GM12801 (cell line): ENCODE data around the gene NAV3.

Experiments used
- TF ChIP-seq, protein P1 (sequence below): IDR thresholded peaks from one replicate; pipeline ENCODE4 v1.5.1; 2011; ENCODE audit warnings: control low read depth; ENCODE audit not compliant: insufficient read length; ENCODE audit errors: extremely low read depth

The NAV3 gene

DNA sequence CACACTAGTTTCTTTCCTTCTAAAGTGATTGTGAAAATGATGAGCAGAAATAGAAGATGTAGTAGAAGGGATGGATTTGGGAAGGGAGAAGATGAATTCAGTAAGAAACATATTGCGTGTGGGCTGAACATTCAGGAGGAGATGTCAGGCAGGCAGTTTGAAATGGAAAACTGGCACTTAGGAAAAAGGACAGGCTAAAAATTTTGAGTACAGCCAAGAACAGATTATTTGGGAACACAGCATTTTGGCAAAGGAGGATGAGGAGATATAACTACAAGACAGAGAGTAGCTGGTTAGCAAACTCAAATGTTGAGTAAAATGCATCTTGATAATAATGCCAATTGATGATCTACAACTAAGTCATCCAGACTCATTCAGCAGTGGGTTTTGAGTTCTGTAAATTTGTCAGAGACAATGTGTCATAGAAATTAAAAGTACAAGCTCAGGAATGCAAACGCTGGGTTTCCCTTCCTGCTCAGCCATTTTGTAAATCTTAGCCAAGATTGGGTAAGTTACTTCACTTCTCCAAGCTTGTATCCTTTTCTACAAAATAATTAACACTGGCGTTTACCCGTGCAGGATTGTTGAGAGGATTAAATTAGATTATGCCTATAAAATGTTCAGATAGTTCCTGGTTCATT, 255.0 kb downstream of the NAV3 start:
- TF ChIP-seq, protein P1, sequence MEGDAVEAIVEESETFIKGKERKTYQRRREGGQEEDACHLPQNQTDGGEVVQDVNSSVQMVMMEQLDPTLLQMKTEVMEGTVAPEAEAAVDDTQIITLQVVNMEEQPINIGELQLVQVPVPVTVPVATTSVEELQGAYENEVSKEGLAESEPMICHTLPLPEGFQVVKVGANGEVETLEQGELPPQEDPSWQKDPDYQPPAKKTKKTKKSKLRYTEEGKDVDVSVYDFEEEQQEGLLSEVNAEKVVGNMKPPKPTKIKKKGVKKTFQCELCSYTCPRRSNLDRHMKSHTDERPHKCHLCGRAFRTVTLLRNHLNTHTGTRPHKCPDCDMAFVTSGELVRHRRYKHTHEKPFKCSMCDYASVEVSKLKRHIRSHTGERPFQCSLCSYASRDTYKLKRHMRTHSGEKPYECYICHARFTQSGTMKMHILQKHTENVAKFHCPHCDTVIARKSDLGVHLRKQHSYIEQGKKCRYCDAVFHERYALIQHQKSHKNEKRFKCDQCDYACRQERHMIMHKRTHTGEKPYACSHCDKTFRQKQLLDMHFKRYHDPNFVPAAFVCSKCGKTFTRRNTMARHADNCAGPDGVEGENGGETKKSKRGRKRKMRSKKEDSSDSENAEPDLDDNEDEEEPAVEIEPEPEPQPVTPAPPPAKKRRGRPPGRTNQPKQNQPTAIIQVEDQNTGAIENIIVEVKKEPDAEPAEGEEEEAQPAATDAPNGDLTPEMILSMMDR, result no peak

DNA sequence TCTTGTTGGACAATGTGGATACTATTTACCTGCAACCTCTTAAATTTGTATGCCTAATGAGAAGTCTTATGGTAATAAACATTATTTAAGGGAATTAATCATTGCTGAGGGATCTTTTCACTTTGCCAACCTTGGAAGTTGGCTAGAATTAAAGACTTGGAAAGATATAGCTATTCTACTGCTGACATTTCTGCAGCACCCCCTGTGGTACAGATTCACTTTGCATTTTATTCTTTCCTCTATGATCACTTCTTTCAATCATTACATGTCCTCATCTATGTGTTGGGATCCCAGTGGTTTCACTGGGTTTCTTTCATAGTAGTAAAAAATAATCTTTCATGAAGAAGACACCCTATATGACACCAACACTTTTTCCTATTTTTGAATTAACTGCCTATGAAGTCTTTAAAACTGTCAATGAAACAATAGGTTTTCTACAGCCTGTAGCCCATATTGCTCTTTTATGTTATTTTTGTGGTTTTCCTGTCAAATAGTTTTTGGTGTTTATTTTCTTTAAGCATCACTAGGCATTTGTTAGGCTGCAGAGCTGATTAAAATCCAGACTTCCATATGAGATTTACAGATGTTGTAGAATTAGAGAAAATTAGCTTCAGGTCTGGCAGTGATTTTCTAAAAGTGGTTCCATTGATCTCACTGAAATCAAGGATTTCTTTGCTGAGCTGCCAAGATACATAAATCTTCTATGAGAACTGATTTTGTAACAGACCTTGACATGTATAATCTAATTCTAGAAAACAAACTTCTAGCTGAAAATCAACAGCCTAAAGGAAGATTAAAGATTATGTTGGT, 256.1 kb downstream of the NAV3 start:
- TF ChIP-seq, protein P1, result no peak

DNA sequence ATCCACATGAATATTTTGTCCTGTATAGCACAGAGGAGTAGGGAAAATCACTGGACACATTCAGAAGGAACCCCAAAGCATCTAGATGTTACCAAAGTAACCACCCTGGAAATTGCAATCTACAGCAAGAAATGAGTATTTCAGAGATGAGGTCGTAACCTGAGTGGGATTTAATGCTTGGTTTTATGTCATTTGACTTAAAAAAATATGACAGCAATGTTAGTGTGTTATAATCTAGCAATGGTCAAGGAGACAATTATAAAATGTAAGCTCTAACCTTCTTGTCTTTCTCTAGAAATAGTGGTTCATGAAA, 256.6 kb downstream of the NAV3 start:
- TF ChIP-seq, protein P1, result no peak

DNA sequence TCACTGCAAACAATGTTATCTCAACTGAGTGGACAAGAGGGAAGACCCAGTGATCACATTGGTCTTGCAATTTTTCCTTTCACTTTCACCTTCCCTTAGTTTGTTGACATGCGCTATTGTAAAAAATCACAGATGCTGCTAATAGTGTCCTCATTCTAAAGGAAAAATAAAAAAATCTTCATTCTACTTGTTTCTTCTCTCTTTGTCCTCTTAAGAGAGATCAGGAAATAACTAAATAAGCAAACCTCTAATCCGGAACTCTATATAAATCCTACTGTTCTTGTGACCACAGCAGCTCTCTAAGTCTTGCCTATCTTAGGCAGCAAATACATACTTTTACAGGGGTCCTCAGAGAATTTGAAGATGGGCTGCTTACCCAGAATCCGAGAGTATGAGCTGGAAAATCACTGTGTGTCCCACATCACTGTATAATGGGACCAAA, 257.7 kb downstream of the NAV3 start:
- TF ChIP-seq, protein P1, result no peak

DNA sequence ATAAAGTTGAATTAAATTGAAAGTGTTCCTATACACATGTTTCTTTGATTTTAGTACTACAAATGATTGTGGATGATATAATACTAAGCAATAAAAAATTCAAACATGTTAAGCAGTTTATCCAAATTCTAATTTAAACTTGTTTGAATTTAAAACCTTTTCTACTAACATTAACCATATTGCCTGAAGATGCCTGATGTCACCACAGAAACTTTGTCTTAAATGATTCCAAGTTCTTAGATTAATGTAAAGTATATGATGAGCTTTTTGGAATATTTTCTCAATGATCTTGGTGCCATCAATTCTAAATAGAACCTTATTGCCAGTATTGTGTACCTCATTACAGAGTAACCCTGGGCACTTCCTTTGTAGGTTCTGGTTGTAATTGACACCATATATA, 259.6 kb downstream of the NAV3 start:
- TF ChIP-seq, protein P1, result no peak

DNA sequence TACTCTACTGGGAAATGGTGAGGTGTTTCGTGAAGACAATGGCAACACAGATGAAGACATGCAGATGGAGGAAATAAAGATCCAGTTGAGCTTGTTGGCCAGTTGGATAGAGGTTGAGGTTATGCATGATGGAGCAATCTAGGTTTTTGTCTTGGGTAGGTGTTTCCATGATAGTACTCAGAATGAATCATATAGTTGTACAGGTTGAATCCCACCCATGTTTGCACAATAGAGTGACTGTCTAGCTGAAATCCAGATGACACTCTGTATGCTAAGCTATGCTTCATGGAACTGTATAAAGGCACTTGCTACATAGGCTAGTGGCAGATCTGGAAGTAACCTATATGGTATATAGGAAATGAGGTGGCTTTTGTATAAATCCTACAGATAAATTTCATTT, 264.9 kb downstream of the NAV3 start:
- TF ChIP-seq, protein P1, result no peak

DNA sequence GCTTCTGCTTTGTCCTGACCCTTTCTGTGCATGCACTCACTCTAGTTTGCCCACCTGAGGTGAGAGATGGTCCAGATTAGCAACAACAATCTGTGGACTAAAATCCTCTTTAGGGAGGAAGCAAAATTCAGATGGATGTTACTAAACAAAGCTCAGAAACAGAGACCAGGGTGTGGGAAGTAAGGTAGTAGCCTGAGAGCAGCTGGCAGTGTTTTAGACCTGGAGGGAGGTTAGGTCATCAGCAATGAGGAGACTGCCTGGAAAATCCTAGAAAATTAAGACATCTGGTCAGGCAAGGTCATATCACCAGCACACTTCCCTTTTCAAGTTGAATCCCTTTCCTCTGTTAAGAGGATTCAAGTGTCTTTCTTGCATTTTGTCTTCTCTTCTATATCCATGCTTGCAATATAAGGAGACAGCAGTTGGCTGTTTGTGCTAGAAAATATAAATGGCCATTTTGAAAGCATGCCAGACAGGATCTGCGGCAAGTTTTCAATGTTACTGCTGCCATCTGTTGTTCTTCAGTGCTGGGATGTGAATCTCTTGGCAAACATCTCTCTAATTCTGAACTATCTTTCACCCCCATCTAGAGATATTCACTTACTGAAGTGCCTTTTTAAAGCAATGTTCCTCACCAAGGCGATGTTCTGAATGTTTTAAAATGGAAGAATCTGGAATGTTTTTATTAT, 266.4 kb downstream of the NAV3 start:
- TF ChIP-seq, protein P1, result no peak
